ENCODE measurements around the gene KIRREL3. TPM values are rescaled to one million over a fixed set of nuclear protein-coding genes. Genes with fewer than 3 reads are reported as not detected.

KIRREL3 gene
- polyA plus RNA-seq, 1 of the 3 experiments (the other 2 are of a cell fraction) = 3.7 TPM

GRCh38 chr11:126968915-126969314 lies 31.7 kb downstream of the KIRREL3 start:
- Histone ChIP-seq H3K4me2 (no peak overlapping the region), H3K9ac (no peak overlapping the region), H3K27ac (ENCODE audit: low read depth in 2 of 2, low read length in 1 of 2) (no peak overlapping the region), H3K4me1 (ENCODE audit: control insufficient read depth in 1 of 2, insufficient read depth in 2 of 2, low read depth in 1 of 2, low read length in 1 of 2) (no peaks in the 10 kb centered on the region), H3K27me3 (ENCODE audit: insufficient read depth) (no peaks in the 10 kb centered on the region), H3K79me2 (ENCODE audit: insufficient read depth) (peaks cover 16% of the 10 kb centered on the region; the same call in 1 of the 2 replicates), H3K4me3 (ENCODE audit: low read depth in 2 of 2, low read length in 1 of 2) (no peak overlapping the region), H4K20me1 (ENCODE audit: insufficient read depth) (no peaks in the 10 kb centered on the region), H3F3A (replicated peaks; ENCODE audit: insufficient read depth) (no peaks in the 10 kb centered on the region), H2AFZ (ENCODE audit: low read depth) (no peak overlapping the region), H3K9me2 (no peaks in the 10 kb centered on the region), H3K9me3 (no peaks in the 10 kb centered on the region), H3K36me3 (replicated peaks in 1 of 2; ENCODE audit: control insufficient read depth in 1 of 2, insufficient read depth in 2 of 2, low read length in 1 of 2) (peaks cover 0 to 5% of the 10 kb centered on the region in 2 experiments)
- WGBS (ENCODE audit: low lambda C conversion rate) = 89% methylated on average over 14 of the region's 14 CpGs
- no peak for DNase-seq
- ChIA-PET POLR2A (no interaction called here), CTCF (interaction anchor here (1.3 to 4.4 kb wide), 6 partner anchors 21 to 528 kb away, joined by 3 to 29 read pairs (median 6); no protein-coding TSS in a partner anchor)
- TF ChIP-seq RAD21 (IDR thresholded peaks at IDR 0.05; ENCODE audit: low read length) = no peak
- no peak for TF ChIP-seq YY1 (IDR thresholded peaks at IDR 0.05; ENCODE audit: low read depth)
- no peak for TF ChIP-seq TCF12 (IDR thresholded peaks at IDR 0.05)
- TF ChIP-seq PBX3 (IDR thresholded peaks at IDR 0.05) = no peak
- no peak for TF ChIP-seq MEF2A (IDR thresholded peaks at IDR 0.05; ENCODE audit: borderline replicate concordance, low read depth)
- no peak for TF ChIP-seq CTCF (IDR thresholded peaks at IDR 0.05)
- no peak for TF ChIP-seq POLR2AphosphoS5 (IDR thresholded peaks at IDR 0.05; ENCODE audit: low read depth, low read length)
- no peak for TF ChIP-seq TEAD4 (IDR thresholded peaks at IDR 0.05; ENCODE audit: borderline replicate concordance, insufficient read depth)
- TF ChIP-seq IRF3 (IDR thresholded peaks at IDR 0.05; ENCODE audit: low read depth, low read length) = no peak
- TF ChIP-seq RXRA (IDR thresholded peaks at IDR 0.05; ENCODE audit: borderline replicate concordance, low read depth) = no peak
- no peak for TF ChIP-seq NRF1 (IDR thresholded peaks at IDR 0.05; ENCODE audit: low read depth, low read length)
- no peak for TF ChIP-seq JUND (IDR thresholded peaks at IDR 0.05)
- no peak for TF ChIP-seq ZBTB33 (IDR thresholded peaks at IDR 0.05; ENCODE audit: borderline replicate concordance, low read depth)
- TF ChIP-seq RCOR1 (IDR thresholded peaks at IDR 0.05; ENCODE audit: low read length) = no peak
- no peak for TF ChIP-seq REST (IDR thresholded peaks at IDR 0.05; ENCODE audit: low read depth, low read length)
- no peak for TF ChIP-seq EZH2phosphoT487 (IDR thresholded peaks at IDR 0.05; ENCODE audit: borderline replicate concordance, low read depth)

Measured in SK-N-SH (cell line).